H9 (cell line): Measurements from ENCODE around the gene RTL5. TPM values are rescaled to one million over a fixed set of nuclear protein-coding genes. Genes with fewer than 3 reads are reported as not detected.

ENCODE experiments used
- DNase-seq: peaks from one replicate; pipeline ENCODE4 v3.0.0-alpha.2; 2017
- H2AFZ ChIP-seq: one replicate; pipeline ENCODE4 v1.6.1; 2013; ENCODE audit warnings: mild to moderate bottlenecking, low read length, control low read depth, moderate library complexity
- H2AK5ac ChIP-seq: 2 replicates; pipeline ENCODE4 v1.6.1; 2013; ENCODE audit warnings: low read length, control low read depth, mixed read lengths; ENCODE audit not compliant: insufficient read length
- H2BK120ac ChIP-seq: one replicate; pipeline ENCODE4 v1.6.1; 2013; ENCODE audit warnings: low read depth, mild to moderate bottlenecking, low read length, control low read depth, inconsistent platforms; ENCODE audit not compliant: poor library complexity, severe bottlenecking
- H2BK12ac ChIP-seq: 2 replicates; pipeline ENCODE4 v1.6.1; 2013; ENCODE audit warnings: low read length, control low read depth, mixed read lengths, low read depth; ENCODE audit not compliant: insufficient read length
- H2BK15ac ChIP-seq: 2 replicates; pipeline ENCODE4 v1.6.1; 2013; ENCODE audit warnings: low read depth, low read length, control low read depth
- H2BK20ac ChIP-seq: one replicate; pipeline ENCODE4 v1.6.1; 2013; ENCODE audit warnings: low read depth, mild to moderate bottlenecking, low read length, control low read depth, inconsistent platforms; ENCODE audit not compliant: poor library complexity, severe bottlenecking
- H2BK5ac ChIP-seq: 2 replicates; pipeline ENCODE4 v1.6.1; 2013; ENCODE audit warnings: low read length, control low read depth, mixed read lengths; ENCODE audit not compliant: insufficient read length
- H3K14ac ChIP-seq: 2 replicates; pipeline ENCODE4 v1.6.1; 2013; ENCODE audit warnings: low read length, control low read depth; ENCODE audit not compliant: insufficient read depth
- H3K18ac ChIP-seq: 2 replicates; pipeline ENCODE4 v1.6.1; 2013; ENCODE audit warnings: low read depth, mild to moderate bottlenecking, mixed read lengths, low read length, control low read depth; ENCODE audit not compliant: insufficient read length
- H3K23ac ChIP-seq: 2 replicates; pipeline ENCODE4 v1.6.1; 2013; ENCODE audit warnings: low read length, control low read depth, mixed read lengths, low read depth; ENCODE audit not compliant: insufficient read length
- H3K23me2 ChIP-seq: 2 replicates; pipeline ENCODE4 v1.6.1; 2013; ENCODE audit warnings: low read depth, mild to moderate bottlenecking, mixed read lengths, low read length, control low read depth; ENCODE audit not compliant: insufficient read length, poor library complexity, severe bottlenecking
- H3K27ac ChIP-seq: 2 replicates; pipeline ENCODE4 v1.5.1; 2013; ENCODE audit warnings: low read length, control low read depth, mixed read lengths, low read depth; ENCODE audit not compliant: insufficient read length
- H3K27me3 ChIP-seq: 2 replicates; pipeline ENCODE4 v1.6.1; 2013; ENCODE audit warnings: low read length, control low read depth, inconsistent platforms; ENCODE audit not compliant: insufficient read depth
- H3K4ac ChIP-seq: 2 replicates; pipeline ENCODE4 v1.6.1; 2013; ENCODE audit warnings: low read depth, mild to moderate bottlenecking, control low read depth, inconsistent platforms, low read length, moderate library complexity
- H3K4me1 ChIP-seq: 2 replicates; pipeline ENCODE4 v1.6.1; 2013; ENCODE audit warnings: low read length, control low read depth, inconsistent platforms; ENCODE audit not compliant: insufficient read depth
- H3K4me2 ChIP-seq: 2 replicates; pipeline ENCODE4 v1.6.1; 2013; ENCODE audit warnings: low read length, control low read depth, mixed read lengths; ENCODE audit not compliant: insufficient read length, insufficient read depth
- H3K56ac ChIP-seq: 2 replicates; pipeline ENCODE4 v1.6.1; 2013; ENCODE audit warnings: low read depth, mild to moderate bottlenecking, mixed read lengths, low read length, control low read depth; ENCODE audit not compliant: insufficient read length
- H3K79me1 ChIP-seq: 2 replicates; pipeline ENCODE4 v1.6.1; 2013; ENCODE audit warnings: low read depth, mild to moderate bottlenecking, moderate library complexity, low read length, control low read depth, inconsistent platforms; ENCODE audit not compliant: insufficient read depth, poor library complexity, severe bottlenecking
- H3K79me2 ChIP-seq: 2 replicates; pipeline ENCODE4 v1.6.1; 2013; ENCODE audit warnings: low read length, control low read depth, inconsistent platforms; ENCODE audit not compliant: insufficient read depth
- H3K9ac ChIP-seq: 2 replicates; pipeline ENCODE4 v1.6.1; 2013; ENCODE audit warnings: low read length, control low read depth, mixed read lengths; ENCODE audit not compliant: insufficient read length; ENCODE audit errors: extremely low read depth
- H3K9me3 ChIP-seq: one replicate; pipeline ENCODE4 v1.6.1; 2013; ENCODE audit warnings: low read depth, low read length, inconsistent platforms; ENCODE audit not compliant: control insufficient read depth
- H3T11ph ChIP-seq: one replicate; pipeline ENCODE4 v1.6.1; 2013; ENCODE audit warnings: mild to moderate bottlenecking, low read length, control low read depth, inconsistent platforms
- H4K20me1 ChIP-seq: one replicate; pipeline ENCODE4 v1.6.1; 2013; ENCODE audit not compliant: control insufficient read depth, insufficient read length, insufficient read depth
- H4K5ac ChIP-seq: 2 replicates; pipeline ENCODE4 v1.6.1; 2013; ENCODE audit warnings: low read depth, mild to moderate bottlenecking, mixed read lengths, low read length, control low read depth; ENCODE audit not compliant: insufficient read length
- H4K8ac ChIP-seq: replicated peaks from 2 replicates; pipeline ENCODE4 v1.6.1; 2013; ENCODE audit warnings: low read length, control low read depth, mixed read lengths, low read depth; ENCODE audit not compliant: insufficient read length
- H4K91ac ChIP-seq: 2 replicates; pipeline ENCODE4 v1.6.1; 2013; ENCODE audit warnings: low read depth, mild to moderate bottlenecking, moderate library complexity, mixed read lengths, low read length, control low read depth; ENCODE audit not compliant: insufficient read length
- H3K27ac Mint-ChIP-seq, 3 experiments: 2 replicates in 2 of 3; 3 replicates in 1 of 3; pipeline ENCODE4 v1.8.0; 2020 to 2021; ENCODE audit warnings: mixed read lengths in 3 of 3, mild to moderate bottlenecking in 1 of 3, moderate library complexity in 1 of 3
- H3K27me3 Mint-ChIP-seq: 2 replicates; pipeline ENCODE4 v1.8.0; 2021; ENCODE audit warnings: low read depth, mild to moderate bottlenecking, moderate library complexity, mixed read lengths
- H3K36me3 Mint-ChIP-seq, 3 experiments: 2 replicates in 2 of 3; 3 replicates in 1 of 3; pipeline ENCODE4 v1.8.0; 2020 to 2021; ENCODE audit warnings: low read depth in 3 of 3, mixed read lengths in 3 of 3; ENCODE audit not compliant: insufficient read depth in 1 of 3
- H3K4me1 Mint-ChIP-seq, 2 experiments: 2 replicates each; pipeline ENCODE4 v1.8.0; 2020; ENCODE audit warnings: mixed read lengths in 2 of 2
- H3K4me3 Mint-ChIP-seq, 2 experiments: 2 replicates in 1 of 2; 3 replicates in 1 of 2; pipeline ENCODE4 v1.8.0; 2020 to 2021; ENCODE audit warnings: mild to moderate bottlenecking in 2 of 2, mixed read lengths in 2 of 2, moderate library complexity in 1 of 2
- H3K9me3 Mint-ChIP-seq, 2 experiments: 2 replicates in 1 of 2; 3 replicates in 1 of 2; pipeline ENCODE4 v1.8.0; 2020; ENCODE audit warnings: mild to moderate bottlenecking in 2 of 2, mixed read lengths in 2 of 2, moderate library complexity in 1 of 2
- WGBS: extraction: QIAGEN DNeasy Blood & Tissue Kit; methylation state at CpG from one replicate; pipeline ENCODE4 v1.1.7; 2013; ENCODE audit warnings: missing lambda C conversion rate, low lambda C conversion rate, mixed read lengths; ENCODE audit not compliant: insufficient read length; ENCODE audit errors: extremely low coverage; 5-methylcytosine and 5-hydroxymethylcytosine counted together
- total RNA-seq: library from RNA; stranded (reverse); gene quantifications from 2 replicates; pipeline ENCODE4 v1.2.1, GENCODE V29; 2021
- TF ChIP-seq, protein P1 (sequence below): fragments of 200-600 bp; sonication (generic); conservative IDR thresholded peaks from 3 replicates; pipeline ENCODE4 v1.8.0; 2021; ENCODE audit warnings: antibody characterized with exemption, mild to moderate bottlenecking

Gene RTL5
- total RNA-seq, 1 experiment from 2014 or later = 1.2 TPM

DNA sequence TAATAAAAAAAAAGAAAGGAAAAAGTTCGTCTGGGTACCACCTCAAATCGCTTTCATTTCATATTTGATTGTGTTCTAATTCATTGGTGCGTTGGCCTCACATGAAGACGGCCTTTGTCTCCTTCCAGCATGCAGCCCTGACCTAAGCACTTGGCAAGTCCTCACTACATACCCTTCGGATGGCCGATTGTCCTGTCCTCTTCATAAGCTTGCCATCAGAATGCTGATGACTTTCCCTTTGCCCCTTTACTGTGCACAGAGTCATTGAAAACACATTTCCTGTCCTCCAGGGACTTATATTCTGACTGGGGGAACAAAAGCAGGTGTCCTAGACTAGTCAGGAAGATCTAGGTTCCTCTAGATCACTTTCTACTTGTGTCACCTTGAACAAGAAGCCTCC is 43.0 kb downstream of the RTL5 start:
- Histone ChIP-seq H3K27me3 (no peaks in the 10 kb centered on the region), H2AK5ac (no peak overlapping the region), H3K23me2 (no peaks in the 10 kb centered on the region), H3K27ac (no peak overlapping the region), H3K79me2 (0 out of 2 replicates have a peak, but pooled peaks cover 2% of the 10 kb centered on the region), H2BK120ac (no peak overlapping the region), H2BK15ac (no peak overlapping the region), H2BK5ac (no peak overlapping the region), H4K8ac (no peak overlapping the region), H3K9ac (no peak overlapping the region), H3K14ac (no peak overlapping the region), H2BK20ac (no peak overlapping the region), H3K23ac (no peak overlapping the region), H3K4me1 (no peaks in the 10 kb centered on the region), H4K91ac (no peak overlapping the region), H3K9me3 (peaks cover 22% of the 10 kb centered on the region), H3K4ac (no peak overlapping the region), H2AFZ (no peak overlapping the region), H4K5ac (no peak overlapping the region), H3K4me2 (no peak overlapping the region), H3K18ac (no peak overlapping the region), H3T11ph (no peak overlapping the region), H4K20me1 (no peaks in the 10 kb centered on the region), H3K79me1 (no peaks in the 10 kb centered on the region), H2BK12ac (no peak overlapping the region), H3K56ac (no peak overlapping the region)
- DNase-seq = no peak
- Mint-ChIP-seq H3K9me3 (peaks cover 72 to 79% of the 10 kb centered on the region in 2 experiments), H3K27me3 (no peaks in the 10 kb centered on the region; the same call in 1 of the 2 replicates), H3K36me3 (peaks cover 3 to 8% (median 4%) of the 10 kb centered on the region in 3 experiments; a peak in 5 of 7 replicates), H3K27ac (no peak overlapping the region), H3K4me3 (no peak overlapping the region), H3K4me1 (peaks cover 0 to 3% of the 10 kb centered on the region in 2 experiments; a peak in 2 of 4 replicates)
- whole genome bisulfite sequencing = no CpG with 5 or more reads among the region's 6 CpGs
- TF ChIP-seq, protein P1, sequence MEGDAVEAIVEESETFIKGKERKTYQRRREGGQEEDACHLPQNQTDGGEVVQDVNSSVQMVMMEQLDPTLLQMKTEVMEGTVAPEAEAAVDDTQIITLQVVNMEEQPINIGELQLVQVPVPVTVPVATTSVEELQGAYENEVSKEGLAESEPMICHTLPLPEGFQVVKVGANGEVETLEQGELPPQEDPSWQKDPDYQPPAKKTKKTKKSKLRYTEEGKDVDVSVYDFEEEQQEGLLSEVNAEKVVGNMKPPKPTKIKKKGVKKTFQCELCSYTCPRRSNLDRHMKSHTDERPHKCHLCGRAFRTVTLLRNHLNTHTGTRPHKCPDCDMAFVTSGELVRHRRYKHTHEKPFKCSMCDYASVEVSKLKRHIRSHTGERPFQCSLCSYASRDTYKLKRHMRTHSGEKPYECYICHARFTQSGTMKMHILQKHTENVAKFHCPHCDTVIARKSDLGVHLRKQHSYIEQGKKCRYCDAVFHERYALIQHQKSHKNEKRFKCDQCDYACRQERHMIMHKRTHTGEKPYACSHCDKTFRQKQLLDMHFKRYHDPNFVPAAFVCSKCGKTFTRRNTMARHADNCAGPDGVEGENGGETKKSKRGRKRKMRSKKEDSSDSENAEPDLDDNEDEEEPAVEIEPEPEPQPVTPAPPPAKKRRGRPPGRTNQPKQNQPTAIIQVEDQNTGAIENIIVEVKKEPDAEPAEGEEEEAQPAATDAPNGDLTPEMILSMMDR = no peak
